IPS-18a (cell line): ENCODE results near the gene ZBTB21.

ENCODE experiments used
- H3K27ac ChIP-seq: one replicate; pipeline ENCODE4 v1.5.1; 2013; ENCODE audit warnings: low read length
- H3K27me3 ChIP-seq: one replicate; pipeline ENCODE4 v1.6.1; 2013; ENCODE audit warnings: mild to moderate bottlenecking, low read length; ENCODE audit not compliant: control insufficient read depth, insufficient read depth
- H3K36me3 ChIP-seq: one replicate; pipeline ENCODE4 v1.6.1; 2013; ENCODE audit warnings: low read depth, low read length; ENCODE audit not compliant: control insufficient read depth
- H3K4me1 ChIP-seq: one replicate; pipeline ENCODE4 v1.6.1; 2013; ENCODE audit warnings: low read depth, low read length; ENCODE audit not compliant: control insufficient read depth
- H3K4me3 ChIP-seq: one replicate; pipeline ENCODE4 v1.5.1; 2013; ENCODE audit warnings: low read length
- H3K9ac ChIP-seq: one replicate; pipeline ENCODE4 v1.6.1; 2013; ENCODE audit warnings: mild to moderate bottlenecking, low read length, moderate library complexity
- H3K9me3 ChIP-seq: one replicate; pipeline ENCODE4 v1.6.1; 2013; ENCODE audit warnings: low read depth, low read length; ENCODE audit not compliant: control insufficient read depth

The ZBTB21 gene

GRCh38 chr21:41985662-41986416 is 24.3 kb downstream of the ZBTB21 start:
- H3K9me3 ChIP-seq = no peaks in the 10 kb centered on the region
- no peak overlapping the region for H3K9ac ChIP-seq
- peaks cover 5% of the 10 kb centered on the region for H3K36me3 ChIP-seq
- no peaks in the 10 kb centered on the region for H3K27me3 ChIP-seq
- H3K27ac ChIP-seq = no peak overlapping the region
- no peak overlapping the region for H3K4me3 ChIP-seq
- H3K4me1 ChIP-seq = no peaks in the 10 kb centered on the region

GRCh38 chr21:41983229-41983628 is 26.9 kb downstream of the ZBTB21 start:
- H3K4me3 ChIP-seq = no peak overlapping the region
- H3K4me1 ChIP-seq = no peaks in the 10 kb centered on the region
- no peaks in the 10 kb centered on the region for H3K9me3 ChIP-seq
- H3K27ac ChIP-seq = no peak overlapping the region
- no peak overlapping the region for H3K9ac ChIP-seq
- no peaks in the 10 kb centered on the region for H3K36me3 ChIP-seq
- H3K27me3 ChIP-seq = no peaks in the 10 kb centered on the region

- Histone ChIP-seq H3K4me3 (no peak overlapping the region), H3K36me3 (no peaks in the 10 kb centered on the region), H3K27me3 (no peaks in the 10 kb centered on the region), H3K27ac (no peak overlapping the region), H3K9me3 (no peaks in the 10 kb centered on the region), H3K4me1 (no peaks in the 10 kb centered on the region), H3K9ac (no peak overlapping the region)
These were observed 29.6 kb downstream of the ZBTB21 start for GRCh38 chr21:41980561-41980960.

GRCh38 chr21:41979751-41980369 is 30.3 kb downstream of the ZBTB21 start:
- H3K9me3 ChIP-seq = no peaks in the 10 kb centered on the region
- H3K9ac ChIP-seq = no peak overlapping the region
- H3K36me3 ChIP-seq = no peaks in the 10 kb centered on the region
- H3K4me3 ChIP-seq = no peak overlapping the region
- H3K27ac ChIP-seq = no peak overlapping the region
- no peaks in the 10 kb centered on the region for H3K4me1 ChIP-seq
- no peaks in the 10 kb centered on the region for H3K27me3 ChIP-seq

GRCh38 chr21:41979335-41979734 is 30.8 kb downstream of the ZBTB21 start:
- H3K27ac ChIP-seq = no peak overlapping the region
- no peak overlapping the region for H3K4me3 ChIP-seq
- no peaks in the 10 kb centered on the region for H3K27me3 ChIP-seq
- no peaks in the 10 kb centered on the region for H3K36me3 ChIP-seq
- H3K4me1 ChIP-seq = no peaks in the 10 kb centered on the region
- H3K9me3 ChIP-seq = no peaks in the 10 kb centered on the region
- H3K9ac ChIP-seq = no peak overlapping the region

- Histone ChIP-seq H3K4me3 (no peak overlapping the region), H3K4me1 (no peaks in the 10 kb centered on the region), H3K27ac (no peak overlapping the region), H3K9ac (no peak overlapping the region), H3K36me3 (no peaks in the 10 kb centered on the region), H3K9me3 (no peaks in the 10 kb centered on the region), H3K27me3 (no peaks in the 10 kb centered on the region)
These were observed 32.9 kb downstream of the ZBTB21 start for GRCh38 chr21:41977034-41977950.

- no peak overlapping the region for H3K9ac ChIP-seq
- H3K36me3 ChIP-seq = no peaks in the 10 kb centered on the region
- no peak overlapping the region for H3K27ac ChIP-seq
- H3K4me1 ChIP-seq = no peaks in the 10 kb centered on the region
- H3K4me3 ChIP-seq = no peak overlapping the region
- H3K27me3 ChIP-seq = no peaks in the 10 kb centered on the region
- H3K9me3 ChIP-seq = no peaks in the 10 kb centered on the region
These were observed 33.5 kb downstream of the ZBTB21 start for GRCh38 chr21:41976611-41977010.

GRCh38 chr21:41975391-41976272 is 34.5 kb downstream of the ZBTB21 start:
- no peaks in the 10 kb centered on the region for H3K9me3 ChIP-seq
- no peak overlapping the region for H3K9ac ChIP-seq
- H3K4me3 ChIP-seq = no peak overlapping the region
- no peaks in the 10 kb centered on the region for H3K27me3 ChIP-seq
- no peak overlapping the region for H3K27ac ChIP-seq
- no peaks in the 10 kb centered on the region for H3K4me1 ChIP-seq
- H3K36me3 ChIP-seq = no peaks in the 10 kb centered on the region

GRCh38 chr21:41974752-41975053 is 35.5 kb downstream of the ZBTB21 start:
- no peaks in the 10 kb centered on the region for H3K9me3 ChIP-seq
- no peak overlapping the region for H3K4me3 ChIP-seq
- H3K27me3 ChIP-seq = no peaks in the 10 kb centered on the region
- H3K36me3 ChIP-seq = no peaks in the 10 kb centered on the region
- no peak overlapping the region for H3K9ac ChIP-seq
- H3K4me1 ChIP-seq = no peaks in the 10 kb centered on the region
- H3K27ac ChIP-seq = no peak overlapping the region

- Histone ChIP-seq H3K4me3 (no peak overlapping the region), H3K9ac (no peak overlapping the region), H3K4me1 (no peaks in the 10 kb centered on the region), H3K27me3 (no peaks in the 10 kb centered on the region), H3K36me3 (no peaks in the 10 kb centered on the region), H3K27ac (no peak overlapping the region), H3K9me3 (no peaks in the 10 kb centered on the region)
These were observed 36.1 kb downstream of the ZBTB21 start for GRCh38 chr21:41973861-41974751.
